GM23338 (cell line): ENCODE measurements around the gene CLOCK. TPM values are rescaled to one million over a fixed set of nuclear protein-coding genes. Genes with fewer than 3 reads are reported as not detected.

Source experiments
- ATAC-seq: fragments of 200-7000 bp; cut with Tn5 transposase; 3 replicates; pipeline ENCODE4 v1.9.1; 2020
- DNase-seq: peaks from one replicate; pipeline ENCODE4 v3.0.0-alpha.2; 2015; ENCODE audit warnings: low spot score
- H2AFZ ChIP-seq: fragments of 200-600 bp; sonication (generic); 2 replicates; pipeline ENCODE4 v1.8.0; 2016; ENCODE audit warnings: antibody characterized with exemption, mild to moderate bottlenecking, moderate library complexity
- H3F3A ChIP-seq: fragments of 200-600 bp; sonication (generic); replicated peaks from 2 replicates; pipeline ENCODE4 v1.8.0; 2017; ENCODE audit warnings: antibody characterized with exemption, mixed run types, low read depth
- H3K27ac ChIP-seq: fragments of 200-600 bp; sonication (generic); 2 replicates; pipeline ENCODE4 v1.6.1; 2016; ENCODE audit warnings: low read depth
- H3K27me3 ChIP-seq: fragments of 200-600 bp; sonication (generic); 2 replicates; pipeline ENCODE4 v1.8.0; 2016; ENCODE audit warnings: mild to moderate bottlenecking, mixed run types, moderate library complexity; ENCODE audit not compliant: insufficient read depth
- H3K36me3 ChIP-seq: fragments of 200-600 bp; sonication (generic); 2 replicates; pipeline ENCODE4 v1.8.0; 2016; ENCODE audit warnings: mild to moderate bottlenecking; ENCODE audit not compliant: insufficient read depth
- H3K4me1 ChIP-seq: fragments of 200-600 bp; sonication (generic); 2 replicates; pipeline ENCODE4 v1.8.0; 2016; ENCODE audit warnings: mild to moderate bottlenecking, moderate library complexity; ENCODE audit not compliant: insufficient read depth
- H3K4me2 ChIP-seq: fragments of 200-600 bp; sonication (generic); 2 replicates; pipeline ENCODE4 v1.7.1; 2017; ENCODE audit warnings: mixed run types
- H3K4me3 ChIP-seq: fragments of 200-600 bp; sonication (generic); 2 replicates; pipeline ENCODE4 v1.6.1; 2016; ENCODE audit warnings: mixed run types
- H3K79me2 ChIP-seq: fragments of 200-600 bp; sonication (generic); replicated peaks from 2 replicates; pipeline ENCODE4 v1.8.0; 2017; ENCODE audit warnings: mild to moderate bottlenecking; ENCODE audit not compliant: insufficient read depth
- H3K9me2 ChIP-seq: fragments of 200-600 bp; sonication (generic); 2 replicates; pipeline ENCODE4 v1.8.0; 2017; ENCODE audit not compliant: insufficient read depth
- H4K20me1 ChIP-seq: fragments of 200-600 bp; sonication (generic); replicated peaks from 2 replicates; pipeline ENCODE4 v1.8.0; 2017; ENCODE audit warnings: mild to moderate bottlenecking; ENCODE audit not compliant: insufficient read depth
- H3K27ac Mint-ChIP-seq: 2 replicates; pipeline ENCODE4 v1.8.0; 2020; ENCODE audit warnings: inconsistent platforms, mild to moderate bottlenecking, moderate library complexity, mixed read lengths
- H3K27me3 Mint-ChIP-seq: 3 replicates; pipeline ENCODE4 v1.8.0; 2022; ENCODE audit warnings: low read depth, mild to moderate bottlenecking, moderate library complexity, mixed read lengths, inconsistent platforms; ENCODE audit not compliant: insufficient read depth, poor library complexity
- H3K36me3 Mint-ChIP-seq: 3 replicates; pipeline ENCODE4 v1.8.0; 2021; ENCODE audit warnings: low read depth, mild to moderate bottlenecking, inconsistent platforms, moderate library complexity, mixed read lengths
- H3K4me1 Mint-ChIP-seq: 3 replicates; pipeline ENCODE4 v1.8.0; 2020; ENCODE audit warnings: mild to moderate bottlenecking, inconsistent platforms, mixed read lengths
- H3K4me3 Mint-ChIP-seq: 3 replicates; pipeline ENCODE4 v1.8.0; 2021; ENCODE audit warnings: moderate library complexity, mild to moderate bottlenecking, inconsistent platforms, mixed read lengths
- H3K9me3 Mint-ChIP-seq: 3 replicates; pipeline ENCODE4 v1.8.0; 2020; ENCODE audit warnings: moderate library complexity, mild to moderate bottlenecking, inconsistent platforms, mixed read lengths
- CREB1 ChIP-seq: fragments of 250-450 bp; sonication (Bioruptor Pico); IDR thresholded peaks from 2 replicates; pipeline ENCODE4 v1.5.0; 2020; ENCODE audit warnings: low read depth, mild to moderate bottlenecking, moderate library complexity
- CTCF ChIP-seq, 2 experiments: fragments of 200-600 bp in 1 of 2; sonication (generic) in 1 of 2; conservative IDR thresholded peaks; 2 replicates each; pipeline versions ENCODE4 v1.5.1 to v1.6.1; 2016 to 2017; ENCODE audit warnings: antibody characterized with exemption in 2 of 2, low read depth in 2 of 2, mild to moderate bottlenecking in 2 of 2, moderate library complexity in 1 of 2
- ETS1 ChIP-seq: IDR thresholded peaks from 2 replicates; pipeline ENCODE4 v1.6.1; 2016; ENCODE audit warnings: antibody characterized with exemption
- EZH2 ChIP-seq: fragments of 200-600 bp; sonication (generic); IDR thresholded peaks from one replicate; pipeline ENCODE4 v1.8.0; 2017; ENCODE audit warnings: antibody characterized with exemption, mild to moderate bottlenecking, low read depth; ENCODE audit not compliant: unreplicated experiment
- EZH2phosphoT487 ChIP-seq: fragments of 200-600 bp; sonication (generic); IDR thresholded peaks from one replicate; pipeline ENCODE4 v1.8.1; 2018; ENCODE audit warnings: antibody characterized with exemption; ENCODE audit not compliant: unreplicated experiment
- JUNB ChIP-seq: IDR thresholded peaks from one replicate; pipeline ENCODE4 v1.6.1; 2016; ENCODE audit warnings: antibody characterized with exemption; ENCODE audit not compliant: unreplicated experiment
- NANOG ChIP-seq: IDR thresholded peaks from 2 replicates; pipeline ENCODE4 v1.6.1; 2016; ENCODE audit warnings: antibody characterized with exemption, borderline replicate concordance
- POLR2AphosphoS5 ChIP-seq: IDR thresholded peaks from 2 replicates; pipeline ENCODE4 v1.6.1; 2016; ENCODE audit warnings: antibody characterized with exemption, low read depth
- REST ChIP-seq: IDR thresholded peaks from one replicate; pipeline ENCODE4 v1.6.1; 2018; ENCODE audit warnings: antibody characterized with exemption; ENCODE audit not compliant: unreplicated experiment
- STAT1 ChIP-seq: IDR thresholded peaks from one replicate; pipeline ENCODE4 v1.6.1; 2016; ENCODE audit warnings: antibody characterized with exemption; ENCODE audit not compliant: unreplicated experiment
- ZNF114 ChIP-seq: fragments of 250-450 bp; sonication (Bioruptor Pico); IDR thresholded peaks from 2 replicates; pipeline ENCODE4 v1.5.0; 2020; ENCODE audit warnings: mild to moderate bottlenecking, moderate library complexity
- ZNF331 ChIP-seq: fragments of 250-450 bp; sonication (Bioruptor Pico); IDR thresholded peaks from 2 replicates; pipeline ENCODE4 v1.5.0; 2020; ENCODE audit warnings: low read depth, mild to moderate bottlenecking, moderate library complexity
- ZNF462 ChIP-seq: fragments of 250-450 bp; sonication (Bioruptor Pico); IDR thresholded peaks from 2 replicates; pipeline ENCODE4 v1.5.0; 2020; ENCODE audit warnings: mild to moderate bottlenecking, moderate library complexity
- polyA plus RNA-seq: library from polyadenylated mRNA; unstranded; fragments of >200 nt; fragmentation: Nextera tagmentation; extraction: Ambion mirVana; gene quantifications from 2 replicates; pipeline ENCODE4 v1.2.1, GENCODE V29; 2016
- total RNA-seq: library from RNA; depleted of rRNA; stranded (reverse); fragments of >200 nt; shearing (Covaris generic); gene quantifications from 2 replicates; pipeline ENCODE4 v1.2.3, GENCODE V29; 2014

Gene CLOCK
- total and polyA plus RNA-seq, 2 experiments from 2014 or later: 17.1 to 28.8 TPM

GRCh38 chr4:55397126-55397436 lies 149.6 kb downstream of the CLOCK start:
- no peaks in the 10 kb centered on the region for H3F3A ChIP-seq
- no peaks in the 10 kb centered on the region; the same call in 1 of the 3 replicates for H3K9me3 Mint-ChIP-seq
- no peaks in the 10 kb centered on the region for H3K9me2 ChIP-seq
- H3K4me3 Mint-ChIP-seq: peak overlapping the region; percentile 94
- H3K4me3 ChIP-seq: peak overlapping the region; percentile 92
- DNase-seq (no peak), ATAC-seq (no peak)
- H3K27ac Mint-ChIP-seq: peak overlapping the region; percentile 85; the same call in 1 of the 2 replicates
- no peaks in the 10 kb centered on the region for H3K27me3 ChIP-seq
- TF ChIP-seq ETS1 (no peak), EZH2 (no peak), POLR2AphosphoS5 (no peak), CTCF (conservative IDR thresholded peaks at IDR 0.05; ENCODE audit: low read depth in 2 of 2) (no peak), CREB1 (no peak), NANOG (no peak), REST (no peak), STAT1 (no peak), ZNF331 (CRISPR knock-in tag) (no peak), EZH2phosphoT487 (no peak), ZNF114 (no peak), JUNB (no peak), ZNF462 (CRISPR knock-in tag) (no peak)
- peaks cover 4% of the 10 kb centered on the region for H3K27me3 Mint-ChIP-seq
- peaks cover 22% of the 10 kb centered on the region for H3K4me1 ChIP-seq
- H2AFZ ChIP-seq: no peak overlapping the region
- H3K4me2 ChIP-seq: peak overlapping the region; percentile 87
- H3K36me3 Mint-ChIP-seq: peaks cover 37% of the 10 kb centered on the region
- H3K4me1 Mint-ChIP-seq: peaks cover 24% of the 10 kb centered on the region
- H3K79me2 ChIP-seq: peaks cover 60% of the 10 kb centered on the region
- H3K36me3 ChIP-seq: peaks cover 9% of the 10 kb centered on the region; the same call in 1 of the 2 replicates
- H4K20me1 ChIP-seq: peaks cover 42% of the 10 kb centered on the region
- peak overlapping the region; percentile 81; the same call in 1 of the 2 replicates for H3K27ac ChIP-seq
